Measurements from ENCODE around the gene EDEM2.

EDEM2 gene

GRCh38 chr20:35108921-35109320, 38.2 kb downstream of the EDEM2 start:
- no peak overlapping the region for H2AFZ ChIP-seq (ENCODE audit: low read length)
- no peaks in the 10 kb centered on the region for H3F3A ChIP-seq (ENCODE audit: insufficient read depth, low read length)
- no peak overlapping the region for H3K4me2 ChIP-seq (ENCODE audit: low read depth, low read length)
- TF ChIP-seq CTCF (IDR thresholded peaks at IDR 0.05; ENCODE audit: low read length), result no peak
- no peak for TF ChIP-seq EZH2 (optimal IDR thresholded peaks at IDR 0.05; ENCODE audit: low read depth, low read length)
- TF ChIP-seq EZH2phosphoT487 (IDR thresholded peaks at IDR 0.05; ENCODE audit: low read length), result no peak
- no peaks in the 10 kb centered on the region for H3K4me1 ChIP-seq (ENCODE audit: low read length)
- H3K9ac ChIP-seq (ENCODE audit: low read length), result no peak overlapping the region
- no peaks in the 10 kb centered on the region for H3K36me3 ChIP-seq (replicated peaks; ENCODE audit: insufficient read depth, low read length)
- no peak overlapping the region for H3K4me3 ChIP-seq (ENCODE audit: low read length)
- H3K27me3 ChIP-seq (replicated peaks; ENCODE audit: insufficient read depth, low read length), result no peaks in the 10 kb centered on the region
- no peak for DNase-seq
- no peak overlapping the region for H3K27ac ChIP-seq (ENCODE audit: low read length)
- H3K9me3 ChIP-seq (replicated peaks; ENCODE audit: insufficient read depth, low read length), result no peaks in the 10 kb centered on the region
- H3K9me2 ChIP-seq (replicated peaks; ENCODE audit: insufficient read depth, low read length), result no peaks in the 10 kb centered on the region
- H3K79me2 ChIP-seq (ENCODE audit: low read length), result no peaks in the 10 kb centered on the region
- no peaks in the 10 kb centered on the region for H4K20me1 ChIP-seq (ENCODE audit: insufficient read depth, low read length)

GRCh38 chr20:35106827-35107380, 40.2 kb downstream of the EDEM2 start:
- no peak overlapping the region for H2AFZ ChIP-seq (ENCODE audit: low read length)
- no peak for DNase-seq
- H3K27me3 ChIP-seq (replicated peaks; ENCODE audit: insufficient read depth, low read length), result no peaks in the 10 kb centered on the region
- H3K4me3 ChIP-seq (ENCODE audit: low read length), result no peak overlapping the region
- H3K4me2 ChIP-seq (ENCODE audit: low read depth, low read length), result no peak overlapping the region
- no peaks in the 10 kb centered on the region for H3K4me1 ChIP-seq (ENCODE audit: low read length)
- H3K36me3 ChIP-seq (replicated peaks; ENCODE audit: insufficient read depth, low read length), result no peaks in the 10 kb centered on the region
- no peak overlapping the region for H3K9ac ChIP-seq (ENCODE audit: low read length)
- H3K9me3 ChIP-seq (replicated peaks; ENCODE audit: insufficient read depth, low read length), result no peaks in the 10 kb centered on the region
- no peaks in the 10 kb centered on the region for H3K9me2 ChIP-seq (replicated peaks; ENCODE audit: insufficient read depth, low read length)
- TF ChIP-seq EZH2 (optimal IDR thresholded peaks at IDR 0.05; ENCODE audit: low read depth, low read length) (no peak), CTCF (IDR thresholded peaks at IDR 0.05; ENCODE audit: low read length) (no peak), EZH2phosphoT487 (IDR thresholded peaks at IDR 0.05; ENCODE audit: low read length) (no peak)
- no peaks in the 10 kb centered on the region for H3F3A ChIP-seq (ENCODE audit: insufficient read depth, low read length)
- H4K20me1 ChIP-seq (ENCODE audit: insufficient read depth, low read length), result no peaks in the 10 kb centered on the region
- no peaks in the 10 kb centered on the region for H3K79me2 ChIP-seq (ENCODE audit: low read length)
- no peak overlapping the region for H3K27ac ChIP-seq (ENCODE audit: low read length)

- no peaks in the 10 kb centered on the region for H3K9me2 ChIP-seq (replicated peaks; ENCODE audit: insufficient read depth, low read length)
- peaks cover 12% of the 10 kb centered on the region for H3K4me1 ChIP-seq (ENCODE audit: low read length)
- H4K20me1 ChIP-seq (ENCODE audit: insufficient read depth, low read length), result no peaks in the 10 kb centered on the region
- H3K79me2 ChIP-seq (ENCODE audit: low read length), result no peaks in the 10 kb centered on the region
- H3K27ac ChIP-seq (ENCODE audit: low read length), result no peak overlapping the region
- no peak for TF ChIP-seq EZH2 (optimal IDR thresholded peaks at IDR 0.05; ENCODE audit: low read depth, low read length)
- no peak for TF ChIP-seq EZH2phosphoT487 (IDR thresholded peaks at IDR 0.05; ENCODE audit: low read length)
- no peak for TF ChIP-seq CTCF (IDR thresholded peaks at IDR 0.05; ENCODE audit: low read length)
- no peaks in the 10 kb centered on the region for H3K36me3 ChIP-seq (replicated peaks; ENCODE audit: insufficient read depth, low read length)
- DNase-seq, result no peak
- H3K9ac ChIP-seq (ENCODE audit: low read length), result no peak overlapping the region
- H3K4me3 ChIP-seq (ENCODE audit: low read length), result no peak overlapping the region
- no peak overlapping the region for H2AFZ ChIP-seq (ENCODE audit: low read length)
- H3K9me3 ChIP-seq (replicated peaks; ENCODE audit: insufficient read depth, low read length), result no peaks in the 10 kb centered on the region
- no peak overlapping the region for H3K4me2 ChIP-seq (ENCODE audit: low read depth, low read length)
- H3K27me3 ChIP-seq (replicated peaks; ENCODE audit: insufficient read depth, low read length), result no peaks in the 10 kb centered on the region
- H3F3A ChIP-seq (ENCODE audit: insufficient read depth, low read length), result no peaks in the 10 kb centered on the region
Measured at GRCh38 chr20:35104685-35105295, 42.3 kb downstream of the EDEM2 start.
